ENCODE measurements around the gene JPH3.

The JPH3 gene

DNA sequence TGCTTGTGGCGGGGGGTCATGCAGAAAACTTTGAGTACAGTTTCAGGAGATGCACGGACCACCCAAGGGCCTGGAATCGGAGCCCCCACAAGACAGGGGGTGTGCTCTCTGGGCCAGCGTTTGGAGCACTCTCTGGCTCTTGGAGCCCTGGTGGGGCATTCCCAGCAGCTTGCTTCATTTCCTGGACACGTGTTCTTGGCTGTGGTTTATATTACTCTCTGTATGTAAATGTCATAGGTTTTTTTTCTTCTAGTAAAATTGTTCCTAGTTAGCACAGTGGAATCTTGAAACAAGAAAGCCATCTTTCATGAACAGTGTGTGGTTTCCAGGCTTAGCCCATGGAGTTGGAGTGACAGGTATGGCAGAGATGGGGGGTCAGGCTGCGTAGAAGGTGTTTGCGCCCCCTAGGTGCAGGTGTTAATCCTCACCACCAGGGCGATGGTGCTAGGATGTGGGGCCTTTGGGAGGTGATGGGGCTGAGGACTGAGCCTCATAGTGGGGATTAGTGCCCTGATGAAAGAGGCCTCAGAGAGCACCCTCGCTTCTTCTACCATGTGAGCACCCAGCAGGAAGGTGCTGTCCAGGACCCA lies 79.8 kb downstream of the JPH3 start:
- no peak for DNase-seq (ENCODE audit: low spot score)

DNA sequence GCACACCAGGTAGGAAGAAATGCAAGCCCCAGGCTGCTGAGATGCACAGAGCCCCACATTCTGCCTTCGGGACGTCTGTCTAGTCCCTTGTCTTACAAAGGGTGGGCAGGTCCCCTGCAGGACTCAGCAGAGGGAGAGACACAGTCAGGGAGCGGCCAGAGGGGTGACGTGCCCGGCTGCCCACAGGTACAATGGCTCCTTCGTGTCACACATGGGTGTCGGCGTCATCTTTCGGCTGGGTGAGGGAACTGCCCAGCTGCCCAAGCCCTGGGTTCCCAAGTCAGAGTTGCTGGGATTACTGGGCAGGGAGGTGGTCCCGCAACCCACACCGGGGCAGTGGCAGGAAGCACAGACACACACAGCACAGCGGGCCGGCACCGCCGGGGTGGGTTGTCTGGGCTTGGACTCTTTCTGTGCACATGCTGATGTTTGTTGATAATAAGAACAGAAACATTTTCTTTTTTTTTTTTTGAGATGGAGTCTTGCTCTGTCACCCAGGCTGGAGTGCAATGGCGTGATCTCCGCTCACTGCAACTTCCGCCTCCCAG lies 80.6 kb downstream of the JPH3 start:
- DNase-seq (ENCODE audit: low spot score) = no peak

DNA sequence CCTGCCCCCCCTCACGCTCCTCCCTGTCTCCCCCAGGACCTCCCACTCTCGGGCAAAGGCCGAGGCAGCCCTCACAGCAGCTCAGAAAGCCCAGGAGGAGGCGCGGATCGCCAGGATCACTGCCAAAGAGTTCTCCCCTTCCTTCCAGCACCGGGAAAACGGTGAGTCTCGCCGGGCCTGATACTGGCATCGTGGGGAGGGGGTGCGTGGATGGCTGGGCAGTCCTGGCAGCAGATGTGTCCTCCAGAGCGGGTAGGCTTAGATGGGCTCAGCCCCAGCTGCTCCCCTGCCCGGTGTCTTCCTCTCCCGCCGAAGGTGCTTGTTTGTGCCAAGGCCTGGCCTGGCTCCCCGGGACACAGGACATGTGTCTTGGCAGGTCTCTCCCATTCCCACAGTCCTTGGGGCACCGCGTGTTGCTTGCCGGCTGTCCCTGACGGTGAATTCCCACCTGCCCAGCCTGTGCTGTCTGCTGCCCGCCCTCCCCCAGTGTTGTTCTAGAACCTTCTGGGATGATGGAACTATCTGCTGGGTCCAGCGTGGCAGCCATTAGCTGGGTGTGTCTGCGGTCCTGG lies 81.9 kb downstream of the JPH3 start:
- DNase-seq (ENCODE audit: low spot score) = no peak

DNA sequence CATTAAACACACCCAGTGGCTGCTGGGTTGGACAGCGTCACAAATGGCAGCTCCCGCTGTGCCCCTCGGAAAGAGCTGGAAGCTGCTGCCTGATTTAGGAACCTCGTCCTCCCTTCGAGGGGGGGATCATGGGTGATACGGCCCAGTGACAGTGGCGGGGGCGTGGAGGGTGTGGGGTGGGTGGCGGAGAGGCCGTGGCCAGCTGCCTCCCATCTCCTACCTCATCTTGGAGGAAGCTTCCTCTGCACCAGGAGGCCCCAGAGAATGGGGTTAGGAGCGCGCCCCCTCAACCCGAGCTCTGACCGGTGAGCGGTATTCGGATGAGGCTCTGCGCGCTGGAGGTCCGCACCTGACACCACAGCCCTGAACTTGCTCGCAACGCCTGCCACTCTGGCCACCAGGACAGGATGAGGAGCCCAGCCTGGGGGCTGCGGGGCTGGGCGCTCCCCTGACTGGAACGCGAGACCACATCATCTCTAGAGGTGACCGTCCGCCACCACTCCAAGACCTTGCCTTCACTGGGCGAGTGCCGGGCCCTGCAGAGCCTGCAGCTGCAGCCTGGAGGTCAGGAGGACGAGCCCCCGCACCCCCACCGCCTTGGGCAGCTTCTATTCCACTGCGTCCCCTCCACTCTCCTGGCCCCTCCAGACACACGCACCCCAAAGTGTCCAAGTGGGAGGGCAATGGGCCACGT lies 82.5 kb downstream of the JPH3 start:
- DNase-seq (ENCODE audit: low spot score) = no peak

DNA sequence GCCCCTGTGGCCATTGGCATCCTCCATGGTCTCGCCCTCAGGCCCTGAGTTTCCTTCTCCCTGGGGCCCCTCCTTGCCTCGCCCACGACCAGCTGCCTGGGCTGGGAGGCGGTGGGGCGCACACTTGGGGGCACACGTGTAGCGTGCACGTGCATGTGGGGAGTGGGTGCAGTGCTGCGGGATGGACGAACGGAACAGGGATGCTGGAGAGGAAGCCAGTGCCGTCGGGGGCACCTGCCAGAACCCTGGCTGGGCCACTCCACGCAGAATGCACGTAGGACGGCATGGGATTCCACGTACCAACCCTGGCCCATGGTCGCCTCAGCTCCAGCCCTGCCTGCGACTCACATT lies 83.1 kb downstream of the JPH3 start:
- no peak for DNase-seq (ENCODE audit: low spot score)

DNA sequence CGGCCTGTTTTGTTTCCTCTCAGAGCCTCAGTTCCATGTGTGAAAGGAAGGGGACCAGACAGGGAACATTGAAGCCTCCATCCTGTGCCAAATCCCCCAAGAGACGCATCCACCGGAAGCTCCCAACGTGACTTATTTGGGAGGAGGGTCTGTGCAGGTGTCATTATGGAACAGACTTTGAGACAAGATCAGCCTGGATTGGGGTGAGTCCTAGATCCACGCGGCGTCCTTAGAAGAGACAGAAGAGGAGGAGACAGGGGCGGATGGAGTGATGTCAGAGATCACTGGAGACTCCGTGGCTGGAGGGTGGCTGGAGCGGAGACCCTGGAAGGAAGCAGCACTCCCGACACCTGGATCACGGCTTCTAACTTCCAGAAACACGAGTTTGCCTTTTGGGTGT lies 83.5 kb downstream of the JPH3 start:
- no peak for DNase-seq (ENCODE audit: low spot score)

DNA sequence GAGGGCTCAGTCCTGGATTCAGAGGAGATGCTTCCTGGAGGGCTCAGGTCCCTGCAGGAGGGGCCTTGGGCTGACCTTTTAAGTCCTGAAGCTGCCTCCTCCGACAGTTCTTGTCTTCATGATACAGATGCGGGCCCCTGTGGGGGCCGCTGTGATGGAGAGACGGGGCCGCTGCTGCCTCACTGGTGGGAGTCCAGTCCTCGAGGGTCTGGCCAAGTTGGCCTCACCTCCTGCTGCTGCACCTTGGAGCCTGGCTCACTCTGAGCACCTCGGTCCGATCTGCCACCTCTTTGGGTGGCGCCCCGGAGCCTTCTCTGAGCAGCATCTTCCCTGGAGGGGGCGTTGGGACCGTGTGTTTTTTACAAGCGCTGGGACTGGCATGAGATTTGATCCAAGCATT lies 84.4 kb downstream of the JPH3 start:
- no peak for DNase-seq (ENCODE audit: low spot score)

DNA sequence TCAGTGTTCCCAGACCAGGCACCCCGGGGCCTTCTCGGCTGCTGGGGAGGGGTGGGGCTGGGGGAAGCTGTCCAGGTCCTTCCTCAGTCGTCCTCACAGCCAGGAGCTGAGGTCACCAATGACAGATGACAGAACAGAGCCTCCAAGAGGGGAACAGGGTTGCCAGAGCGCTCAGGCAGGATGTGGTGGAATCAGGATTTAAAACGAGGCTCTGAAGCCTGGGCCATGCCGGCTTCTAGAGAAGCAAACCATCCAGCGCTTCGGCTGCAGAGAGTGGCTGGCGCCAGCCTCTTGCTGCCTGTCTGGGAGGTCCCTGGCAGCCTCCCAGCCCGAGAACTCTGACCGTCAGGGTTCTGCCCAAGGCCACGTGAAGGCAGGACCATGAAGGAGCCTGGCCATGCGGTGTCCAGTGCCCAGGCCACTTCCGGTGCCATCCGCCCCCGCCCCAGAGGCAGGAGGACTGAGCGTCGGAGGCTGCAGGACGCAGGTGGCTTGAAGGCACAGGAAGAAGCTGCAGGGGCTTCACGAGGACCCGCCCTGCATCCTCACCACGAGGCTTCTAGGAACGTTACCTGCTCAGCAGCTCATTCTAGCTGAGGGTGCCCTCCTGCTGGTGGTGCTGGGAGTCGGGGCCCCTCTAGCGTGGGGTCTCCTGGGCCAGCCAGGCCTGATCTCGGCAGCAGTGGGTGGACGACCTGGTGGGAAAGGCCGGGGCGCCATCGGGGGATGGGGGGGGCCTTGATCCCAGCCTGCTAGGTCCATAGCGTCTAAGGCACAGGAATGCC lies 85.0 kb downstream of the JPH3 start:
- no peak for DNase-seq (ENCODE audit: low spot score)

DNA sequence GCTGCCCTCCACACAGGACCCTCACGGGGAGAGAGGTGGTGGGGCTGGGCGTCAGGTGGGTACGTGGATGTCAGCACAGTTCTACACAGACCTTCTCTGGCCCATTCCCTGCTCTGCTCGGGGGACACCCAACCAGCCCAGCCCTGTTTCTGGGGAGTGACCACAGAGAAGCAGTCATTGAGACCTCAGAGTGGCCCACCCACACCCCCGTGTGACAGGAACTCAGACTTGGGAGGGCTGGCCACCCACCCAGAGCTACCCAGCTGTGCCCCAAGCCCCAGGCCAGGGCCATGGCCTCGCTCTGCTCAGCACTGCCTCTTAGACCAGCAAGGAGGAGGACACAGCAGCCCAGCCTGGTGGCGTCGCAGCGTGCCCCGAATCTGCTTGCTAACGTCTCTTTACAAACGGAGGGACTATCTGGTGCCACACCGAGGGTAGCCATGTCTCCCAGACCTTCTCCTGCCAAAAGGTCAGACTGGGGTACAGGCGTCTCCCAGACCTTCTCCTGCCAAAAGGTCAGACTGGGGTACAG lies 85.8 kb downstream of the JPH3 start:
- no peak for DNase-seq (ENCODE audit: low spot score)

DNA sequence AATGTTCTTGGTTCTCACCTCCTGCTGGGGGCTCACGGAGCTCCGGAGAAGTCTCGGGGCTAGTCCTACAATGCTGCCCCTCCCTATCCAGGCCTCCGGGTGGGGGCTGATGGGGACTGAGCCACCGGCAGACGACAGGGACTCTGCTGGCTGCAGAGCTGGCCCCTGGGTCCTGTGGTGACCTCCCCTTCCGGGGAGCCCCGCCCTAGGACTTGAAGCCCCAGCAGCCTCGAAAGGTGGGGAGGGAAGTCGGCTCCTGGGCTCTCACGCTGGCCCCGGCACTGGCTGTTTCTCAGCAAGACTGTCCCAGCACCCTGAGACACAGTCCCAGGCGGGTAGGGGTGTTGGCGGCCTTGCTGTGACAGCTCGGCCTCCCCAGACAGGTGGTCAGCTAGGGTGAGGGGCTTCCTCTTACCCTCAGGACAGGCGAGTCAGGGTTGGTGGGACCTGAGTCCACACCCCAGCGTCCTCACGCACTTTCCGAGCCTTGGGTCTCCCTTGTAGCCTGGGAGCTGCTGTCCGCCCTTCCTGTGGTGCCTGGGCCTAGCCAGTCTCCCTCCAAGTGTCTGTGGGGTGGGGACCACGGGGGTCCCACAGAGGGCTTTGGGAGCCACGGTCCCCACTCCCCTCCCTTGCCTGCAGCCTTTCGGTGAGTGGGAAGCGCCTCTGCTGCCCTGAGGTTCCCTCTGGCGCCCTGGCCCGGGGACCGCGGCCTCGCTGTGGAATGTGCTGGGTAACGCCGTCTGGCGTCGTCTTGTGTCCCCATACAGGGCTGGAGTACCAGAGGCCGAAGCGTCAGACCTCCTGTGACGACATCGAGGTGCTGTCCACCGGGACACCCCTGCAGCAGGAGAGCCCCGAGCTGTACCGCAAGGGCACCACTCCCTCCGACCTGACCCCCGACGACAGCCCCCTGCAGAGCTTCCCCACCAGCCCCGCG lies 86.8 kb downstream of the JPH3 start:
- DNase-seq (ENCODE audit: low spot score) = no peak

DNA sequence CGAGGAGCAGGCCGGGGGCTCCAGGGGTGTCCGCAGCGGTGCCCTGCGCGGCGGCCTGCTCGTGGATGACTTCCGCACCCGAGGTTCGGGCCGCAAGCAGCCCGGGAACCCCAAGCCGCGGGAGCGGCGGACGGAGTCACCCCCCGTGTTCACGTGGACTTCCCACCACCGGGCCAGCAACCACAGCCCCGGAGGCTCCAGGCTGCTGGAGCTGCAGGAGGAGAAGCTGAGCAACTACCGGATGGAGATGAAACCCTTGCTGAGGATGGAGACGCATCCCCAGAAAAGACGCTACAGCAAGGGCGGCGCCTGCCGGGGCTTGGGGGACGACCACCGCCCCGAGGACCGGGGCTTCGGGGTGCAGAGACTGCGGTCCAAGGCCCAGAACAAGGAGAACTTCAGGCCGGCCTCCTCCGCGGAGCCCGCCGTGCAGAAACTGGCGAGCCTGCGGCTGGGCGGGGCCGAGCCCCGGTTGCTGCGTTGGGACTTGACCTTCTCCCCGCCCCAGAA lies 87.7 kb downstream of the JPH3 start:
- no peak for DNase-seq (ENCODE audit: low spot score)

DNA sequence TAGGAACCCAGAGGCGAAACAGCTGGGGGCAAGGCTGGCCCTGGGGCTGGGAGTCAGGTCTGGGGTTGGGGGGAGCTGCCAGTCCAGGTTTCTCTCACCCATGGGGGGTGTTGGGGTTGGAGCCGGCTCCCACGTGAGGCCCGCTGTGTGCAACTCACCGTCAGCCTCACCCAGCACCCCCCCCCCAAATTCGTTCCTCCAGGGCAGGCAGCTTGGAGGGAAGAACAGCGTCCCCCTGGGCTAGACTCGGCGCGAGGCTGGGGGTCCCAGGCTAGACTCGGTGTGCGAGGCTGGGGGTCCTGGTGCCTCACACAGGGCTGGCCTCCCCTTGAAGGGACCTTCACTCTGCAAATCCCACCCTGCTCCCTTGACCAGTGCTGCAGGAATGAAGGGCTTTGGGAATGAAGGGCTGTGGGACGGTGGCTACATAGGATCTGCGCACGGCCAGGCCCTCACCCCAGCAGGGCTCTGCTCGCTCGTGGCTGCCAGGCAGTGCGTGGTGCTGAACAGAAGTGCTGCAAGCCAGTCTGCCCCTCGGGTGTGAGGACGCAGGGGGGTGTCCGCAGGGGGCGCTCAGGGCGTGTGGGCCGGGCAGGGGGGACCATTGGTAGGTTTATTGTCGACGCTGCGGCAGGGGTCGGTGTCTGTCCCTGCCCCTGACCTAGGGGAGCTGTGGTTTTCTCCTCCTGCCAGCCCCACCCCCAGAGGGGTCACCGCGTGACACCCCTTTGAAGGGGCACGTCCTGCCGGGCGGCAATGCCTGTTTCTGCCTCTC lies 88.8 kb downstream of the JPH3 start:
- no peak for DNase-seq (ENCODE audit: low spot score)

DNA sequence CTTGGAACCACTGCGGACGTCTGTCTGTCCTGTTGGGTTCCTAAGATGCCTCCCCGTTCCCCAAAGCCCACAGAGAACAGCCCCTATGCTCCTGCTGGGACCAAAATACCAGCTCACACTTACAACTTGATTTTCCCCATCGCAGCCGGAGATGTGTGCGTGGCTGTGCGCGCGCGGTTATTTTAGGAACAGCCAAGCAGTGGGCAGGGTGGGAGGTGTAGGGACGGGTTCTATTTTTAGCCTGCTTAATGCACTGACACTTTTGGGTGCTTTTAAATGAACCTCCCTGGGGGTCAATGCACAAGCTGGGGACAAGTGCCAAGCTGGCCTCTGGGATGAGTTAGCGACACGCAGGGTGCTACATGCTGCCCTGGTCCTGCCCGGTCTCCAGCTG lies 89.4 kb downstream of the JPH3 start:
- no peak for DNase-seq (ENCODE audit: low spot score)

DNA sequence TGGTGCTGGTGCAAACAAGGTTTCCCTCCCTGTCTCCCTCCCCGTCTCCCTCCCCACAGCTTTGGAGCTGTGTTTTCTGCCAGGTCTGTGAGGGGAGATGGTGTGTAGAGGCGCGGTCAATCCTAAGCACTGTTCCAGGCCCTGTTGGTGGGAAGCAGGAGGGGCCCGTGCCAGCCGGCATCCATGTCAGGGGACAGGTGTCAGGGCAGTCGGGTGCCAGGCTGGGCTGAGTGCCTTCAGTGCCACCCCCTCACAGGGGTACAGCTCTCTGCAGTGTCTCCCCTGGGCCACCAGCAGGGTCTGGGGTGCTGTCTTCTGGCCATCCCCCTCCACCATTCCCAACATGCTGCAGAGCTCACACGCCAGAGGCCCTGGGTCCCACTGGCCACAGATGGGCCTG lies 89.9 kb downstream of the JPH3 start:
- no peak for DNase-seq (ENCODE audit: low spot score)

DNA sequence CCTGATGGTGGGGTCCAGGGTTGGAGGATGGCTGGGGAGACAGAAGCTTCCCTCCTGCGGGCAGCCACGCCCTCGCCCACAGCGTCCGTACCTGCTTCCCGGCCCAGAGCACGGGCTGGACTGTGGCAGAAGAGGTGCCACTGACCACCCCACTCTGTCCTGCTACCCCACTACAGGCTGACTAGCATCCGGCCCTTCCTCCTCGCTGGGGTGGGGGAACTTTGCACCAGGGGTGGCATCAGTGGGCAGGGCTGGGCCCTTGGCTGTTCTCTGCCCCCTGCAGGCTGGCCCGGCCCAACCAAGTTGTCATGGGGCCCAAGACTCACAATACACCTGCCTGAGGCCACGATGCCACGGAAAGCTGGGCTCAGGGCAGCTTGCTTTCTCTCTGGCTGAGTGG lies 90.4 kb downstream of the JPH3 start:
- DNase-seq (ENCODE audit: low spot score) = no peak

DNA sequence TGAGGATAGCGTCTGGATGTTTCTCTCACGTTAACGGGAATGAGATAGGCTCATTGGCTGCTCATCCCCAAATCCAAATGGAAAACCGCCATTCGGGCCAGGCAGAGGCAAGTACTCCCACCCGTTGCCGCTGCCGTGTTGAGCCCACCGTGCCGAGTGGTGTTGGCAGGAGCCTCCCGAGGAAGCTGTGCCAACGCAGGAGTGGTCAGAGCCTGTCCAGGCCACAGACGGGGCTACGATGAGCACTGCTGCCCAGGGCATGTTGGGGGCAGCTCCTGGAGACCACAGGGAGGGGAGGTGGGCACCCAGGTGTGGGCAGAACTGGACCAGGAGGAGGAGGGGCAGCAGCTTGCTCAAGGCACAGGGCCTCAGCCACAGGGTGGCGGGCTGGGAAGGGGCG lies 91.5 kb downstream of the JPH3 start:
- no peak for DNase-seq (ENCODE audit: low spot score)

DNA sequence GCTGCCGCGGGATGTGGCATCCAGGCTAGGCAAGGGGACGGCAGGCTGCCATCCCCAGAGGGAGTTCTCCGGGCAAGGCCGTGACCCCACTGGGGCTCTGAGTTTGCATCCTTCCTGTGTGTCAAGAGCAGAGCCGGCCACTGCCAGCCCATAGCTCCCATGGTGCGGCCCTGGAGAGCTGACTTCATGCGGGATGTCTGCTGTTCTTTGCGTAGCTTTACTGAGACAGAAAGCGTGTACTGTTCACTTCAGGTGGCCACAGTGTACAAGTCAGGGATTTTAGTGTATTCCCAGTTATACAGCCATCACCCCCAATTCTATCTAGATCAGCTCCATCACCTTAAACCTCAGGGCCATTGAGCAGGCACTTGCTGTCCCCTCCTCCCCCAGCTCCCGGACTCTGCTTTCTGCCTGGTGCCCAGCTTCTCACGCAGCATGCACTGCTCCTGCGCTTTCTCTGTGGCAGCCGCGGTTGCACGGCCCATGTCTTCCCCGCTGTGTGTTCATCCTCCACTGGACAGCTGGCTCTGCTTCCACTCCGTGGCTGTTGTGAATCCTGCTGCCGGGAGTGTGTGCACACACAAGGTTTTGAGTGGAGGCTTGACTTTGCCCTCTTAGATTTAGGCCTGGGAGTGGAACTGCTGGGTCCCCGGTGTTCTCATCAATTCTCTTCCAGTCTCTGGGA lies 92.3 kb downstream of the JPH3 start:
- DNase-seq (ENCODE audit: low spot score) = no peak

DNA sequence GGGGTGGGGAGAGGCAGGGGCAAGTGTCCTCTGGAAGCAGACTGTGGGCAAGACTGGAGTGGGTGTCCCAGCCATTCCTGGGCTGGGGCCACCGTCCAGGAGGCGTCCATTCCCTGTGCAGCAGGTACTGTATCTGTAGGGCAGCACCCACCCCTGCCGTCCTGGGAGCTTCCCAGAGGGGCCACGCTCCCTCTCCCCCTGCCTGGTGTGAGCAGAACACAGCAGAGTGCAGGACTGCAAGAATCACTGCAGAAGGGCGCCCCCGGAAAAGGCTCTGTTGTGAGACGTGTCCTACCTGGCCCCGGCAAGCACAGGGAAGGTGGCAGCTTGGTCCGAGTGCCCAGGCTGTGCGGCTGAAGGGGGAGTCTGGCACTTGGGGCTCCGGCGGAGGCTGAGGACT lies 93.2 kb downstream of the JPH3 start:
- no peak for DNase-seq (ENCODE audit: low spot score)

DNA sequence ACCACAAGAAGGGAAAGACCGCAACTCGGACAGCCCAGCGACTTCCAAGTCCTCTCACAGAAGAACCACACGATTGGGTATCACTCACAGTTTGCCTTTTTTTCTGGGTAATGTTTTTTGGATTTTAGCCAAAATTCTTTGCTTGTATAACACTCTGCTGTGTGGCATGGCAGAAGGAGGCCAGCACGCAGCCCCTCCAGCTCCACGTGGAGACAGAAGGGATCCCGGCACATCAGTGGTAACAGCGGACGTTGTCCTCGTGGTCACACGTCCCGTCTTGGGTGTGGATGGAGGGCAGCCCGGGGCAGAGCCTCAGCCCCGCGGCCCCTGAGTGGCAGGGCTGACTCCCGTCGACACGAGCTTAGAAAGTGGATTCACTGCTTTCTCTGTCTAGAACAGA lies 94.4 kb downstream of the JPH3 start:
- DNase-seq (ENCODE audit: low spot score) = no peak

DNA sequence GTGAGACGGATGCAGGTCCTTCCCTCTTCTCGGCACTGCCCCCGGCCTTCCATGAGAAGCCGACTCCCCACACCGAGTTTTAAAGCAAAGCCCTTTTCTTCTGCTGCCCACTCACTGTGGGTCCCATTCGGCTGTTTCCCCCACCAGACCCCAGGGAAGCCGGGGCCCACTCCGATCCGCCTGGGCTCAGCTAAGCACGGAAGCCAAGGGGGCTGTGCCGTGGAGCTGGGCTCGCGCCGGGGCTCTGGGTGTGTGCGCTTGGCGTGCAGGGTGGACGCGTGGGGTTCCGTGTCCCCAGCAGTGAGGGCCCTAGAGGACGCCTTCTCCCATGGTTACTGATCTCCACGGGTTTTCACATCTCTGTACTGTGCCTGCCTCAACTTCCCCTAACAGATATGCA lies 94.9 kb downstream of the JPH3 start:
- DNase-seq (ENCODE audit: low spot score) = no peak
